HepG2 (cell line): ENCODE results near the gene RNASE8. TPM values are rescaled to one million over a fixed set of nuclear protein-coding genes. Genes with fewer than 3 reads are reported as not detected.

Source experiments
- ATAC-seq: fragments of 200-7000 bp; cut with Tn5 transposase; 3 replicates; pipeline ENCODE4 v1.9.1; 2020; ENCODE audit warnings: mild to moderate bottlenecking, moderate library complexity
- BruUV-seq: library from RNA; stranded (reverse); fragments of 400-500 nt; replicated peaks from 2 replicates; lab custom pipeline; 2021; lab: Mats Ljungman, UMichigan
- CTCF ChIA-PET: fragments of 300-600 bp; formaldehyde crosslinking; extraction: SDS; loops from one replicate; lab custom pipeline; 2021; ENCODE audit warnings: low total read pairs, inconsistent platforms, low intra/inter-chr PET ratio; lab: Yijun Ruan, JAX
- POLR2A ChIA-PET: fragments of 350-600 bp; sonication (Branson Sonifier 250); formaldehyde crosslinking; loops from one replicate; lab custom pipeline; 2020; ENCODE audit warnings: antibody characterized with exemption, inconsistent platforms; lab: Yijun Ruan, JAX
- DNase-seq: peaks from one replicate; pipeline ENCODE4 v3.0.0-alpha.2; 2015; ENCODE audit warnings: low spot score
- FAIRE-seq: peaks from 3 replicates; lab custom pipeline; 2011; peaks lifted over from hg19 to GRCh38; lab: Jason Lieb, UNC
- H2AFZ ChIP-seq: one replicate; pipeline ENCODE4 v1.6.1; 2011; ENCODE audit warnings: low read length, inconsistent platforms
- H3K27ac ChIP-seq: fragments of 300-600 bp; 3 replicates; pipeline ENCODE4 v1.8.0; 2011; ENCODE audit warnings: mixed run types, mild to moderate bottlenecking, mixed read lengths, low read length, inconsistent platforms; ENCODE audit not compliant: insufficient read depth; ENCODE audit errors: extremely low read length
- H3K27me3 ChIP-seq, 2 experiments: fragments of 200-600 bp in 1 of 2; 2 replicates in 1 of 2; 3 replicates in 1 of 2; pipeline versions ENCODE4 v1.6.0 to v1.8.0; 2011; ENCODE audit warnings: low read length in 2 of 2, mild to moderate bottlenecking in 2 of 2, moderate library complexity in 2 of 2, inconsistent platforms in 1 of 2; ENCODE audit not compliant: insufficient read depth in 2 of 2, control insufficient read depth in 1 of 2
- H3K36me3 ChIP-seq, 2 experiments: fragments of 200-600 bp in 1 of 2; replicated peaks in 1 of 2; 2 replicates in 1 of 2; 3 replicates in 1 of 2; pipeline versions ENCODE4 v1.5.1 to v1.8.0; 2011; ENCODE audit warnings: low read length in 2 of 2, inconsistent platforms in 1 of 2; ENCODE audit not compliant: insufficient read depth in 2 of 2, control insufficient read depth in 1 of 2
- H3K4me1 ChIP-seq: 2 replicates; pipeline ENCODE4 v1.5.1; 2012; ENCODE audit warnings: low read length, inconsistent platforms; ENCODE audit not compliant: insufficient read depth
- H3K4me2 ChIP-seq: 2 replicates; pipeline ENCODE4 v1.6.0; 2011; ENCODE audit warnings: low read depth, low read length, inconsistent platforms
- H3K4me3 ChIP-seq, 3 experiments: fragments of 200-600 bp in 1 of 3; sonication (generic), shearing (Covaris generic) in 1 of 3; replicated peaks in 1 of 3; 2 replicates each; pipeline ENCODE4 v1.5.1; 2011 to 2016; ENCODE audit warnings: low read length in 3 of 3, inconsistent platforms in 2 of 3, low read depth in 2 of 3, mild to moderate bottlenecking in 2 of 3, control low read depth in 1 of 3, mixed read lengths in 1 of 3; ENCODE audit not compliant: insufficient read depth in 1 of 3
- H3K79me2 ChIP-seq: one replicate; pipeline ENCODE4 v1.6.1; 2011; ENCODE audit warnings: low read length, inconsistent platforms; ENCODE audit not compliant: insufficient read depth
- H3K9ac ChIP-seq: 2 replicates; pipeline ENCODE4 v1.6.0; 2011; ENCODE audit warnings: mild to moderate bottlenecking, low read depth, low read length, inconsistent platforms; ENCODE audit not compliant: insufficient read depth
- H3K9me3 ChIP-seq: 2 replicates; pipeline ENCODE4 v1.5.1; 2012; ENCODE audit warnings: mild to moderate bottlenecking, low read length
- H4K20me1 ChIP-seq: 2 replicates; pipeline ENCODE4 v1.6.0; 2011; ENCODE audit warnings: inconsistent platforms, mild to moderate bottlenecking, low read length, moderate library complexity; ENCODE audit not compliant: insufficient read depth
- CHD4 ChIP-seq: fragments of 200-600 bp; sonication (generic); IDR thresholded peaks from 2 replicates; pipeline ENCODE4 v1.7.0; 2017; ENCODE audit warnings: mild to moderate bottlenecking, low read length, borderline replicate concordance
- DPF2 ChIP-seq: sonication (generic); formaldehyde crosslinking; IDR thresholded peaks from 2 replicates; pipeline ENCODE4 v1.4.0; 2020; ENCODE audit warnings: mild to moderate bottlenecking, low read depth, missing genetic modification reagents, borderline replicate concordance
- HNF4A ChIP-seq: sonication (generic); formaldehyde crosslinking; IDR thresholded peaks from 2 replicates; pipeline ENCODE4 v1.4.0; 2020; ENCODE audit warnings: missing genetic modification reagents
- NAIF1 ChIP-seq: sonication (generic); formaldehyde crosslinking; IDR thresholded peaks from 2 replicates; pipeline ENCODE4 v1.5.0; 2020; ENCODE audit warnings: mild to moderate bottlenecking, missing genetic modification reagents, borderline replicate concordance
- ZNF605 ChIP-seq: sonication (generic); formaldehyde crosslinking; IDR thresholded peaks from 2 replicates; pipeline ENCODE4 v1.8.0; 2022; ENCODE audit warnings: mild to moderate bottlenecking, missing genetic modification reagents
- ZNF615 ChIP-seq: sonication (generic); formaldehyde crosslinking; IDR thresholded peaks from 2 replicates; pipeline ENCODE4 v1.5.0; 2020; ENCODE audit warnings: mild to moderate bottlenecking, missing genetic modification reagents, borderline replicate concordance
- ZSCAN12 ChIP-seq: sonication (generic); formaldehyde crosslinking; IDR thresholded peaks from 2 replicates; pipeline ENCODE4 v1.9.0; 2021; ENCODE audit warnings: mild to moderate bottlenecking, missing genetic modification reagents
- WGBS: methylation state at CpG from one replicate; pipeline ENCODE4 v1.1.6; 2017; ENCODE audit warnings: low lambda C conversion rate; 5-methylcytosine and 5-hydroxymethylcytosine counted together
- in situ Hi-C: cut with HindIII; loops from 2 replicates; pipeline ENCODE4 v1.10.0; 2017; ENCODE audit warnings: low pct_unique_long_range_greater_than_20kb; ENCODE audit not compliant: extremely low pct_ligation_motif_present
- intact Hi-C: fragments of 100-400 bp; cut with micrococcal nuclease; formaldehyde crosslinking; loops from one replicate; pipeline ENCODE4 v1.10.0; 2022; ENCODE audit not compliant: unreplicated experiment
- polyA plus RNA-seq, 8 experiments: library from polyadenylated mRNA; depleted of rRNA in 3 of 8; stranded (reverse) in 7 of 8; unstranded in 1 of 8; fragments of >200 nt; fragmentation: Illumina TruSeq in 4 of 8; extraction: Trizol in 4 of 8; gene quantifications; 2 replicates each; pipeline versions ENCODE4 v1.2.1 to v1.2.3, GENCODE V29; 2011 to 2016; ENCODE audit warnings: low read depth in 4 of 8, missing spikeins in 1 of 8, mixed read lengths in 1 of 8; ENCODE audit not compliant: insufficient read depth in 1 of 8
- total RNA-seq, 5 experiments: library from RNA; depleted of rRNA; stranded (reverse); fragments of >200 nt; fragmentation: Illumina TruSeq; extraction: Trizol; gene quantifications; 2 replicates each; pipeline ENCODE4 v1.2.3, GENCODE V29; 2016; ENCODE audit warnings: low read depth in 1 of 5
- TF ChIP-seq, protein P1 (sequence below): sonication (generic); formaldehyde crosslinking; IDR thresholded peaks from 2 replicates; pipeline ENCODE4 v1.4.0; 2020; ENCODE audit warnings: mild to moderate bottlenecking, missing genetic modification reagents
- TF ChIP-seq, protein P2 (sequence below): sonication (generic); formaldehyde crosslinking; IDR thresholded peaks from 2 replicates; pipeline ENCODE4 v1.4.0; 2020; ENCODE audit warnings: missing genetic modification reagents

The RNASE8 gene
- total and polyA plus RNA-seq, 2 of the 13 experiments (the other 11 are each of a cell fraction or from before 2014, with no cell fraction given), result not detected

DNA sequence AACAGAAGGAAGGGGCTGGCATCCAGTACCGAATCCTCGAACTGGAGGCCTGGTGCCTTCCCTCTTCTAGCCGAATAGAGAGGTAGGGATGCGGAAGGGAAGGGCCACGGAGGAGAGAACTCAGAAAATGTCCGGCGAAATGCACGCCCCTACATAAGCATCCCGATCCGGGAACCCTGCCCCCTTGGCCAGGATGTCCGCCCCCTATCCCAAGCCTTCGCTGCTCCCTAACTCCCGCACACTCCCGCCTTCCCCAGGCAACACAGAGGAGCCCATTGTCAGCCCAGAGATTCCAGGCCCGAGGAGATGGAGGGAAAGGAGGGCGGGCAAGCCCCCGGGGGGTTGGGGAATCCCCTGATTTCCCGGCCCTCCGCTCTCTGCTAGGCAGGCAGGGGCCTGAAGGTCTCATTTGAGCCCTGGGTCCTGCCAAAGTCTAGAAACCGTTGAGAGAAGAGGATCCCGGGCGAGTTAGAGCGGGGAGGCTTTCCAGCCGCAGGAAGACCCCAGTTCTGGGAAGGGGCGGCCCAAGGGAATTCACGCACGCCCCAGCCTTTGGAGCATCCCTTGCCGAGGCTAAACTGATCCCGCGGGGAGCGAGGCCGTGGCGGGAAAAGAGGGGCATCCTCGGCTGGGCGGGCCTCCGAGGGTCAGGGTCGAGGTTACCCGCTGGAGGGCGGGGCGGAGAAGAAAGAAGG, 11.9 kb downstream of the RNASE8 start:
- Histone ChIP-seq H3K27me3 (peaks cover 0 to 7% of the 10 kb centered on the region in 2 experiments; a peak in 1 of 5 replicates), H4K20me1 (no peaks in the 10 kb centered on the region), H3K4me2 (peak overlapping the region; percentile 87), H3K27ac (peak overlapping the region; percentile 77), H3K79me2 (peaks cover 6% of the 10 kb centered on the region), H3K9ac (peak overlapping the region; percentile 80), H3K9me3 (no peaks in the 10 kb centered on the region), H3K4me1 (peaks cover 58% of the 10 kb centered on the region), H3K36me3 (peaks cover 5 to 13% of the 10 kb centered on the region in 2 experiments; a peak in 4 of 5 replicates), H3K4me3 (peak overlapping the region; percentile 86 to 90 (median 87)), H2AFZ (no peak overlapping the region)
- ATAC-seq, result peak; percentile 61
- FAIRE-seq, result no peak
- ChIA-PET POLR2A (interaction anchor here (1.1 to 6.7 kb wide), 21 partner anchors 8 to 386 kb away, joined by 4 to 141 read pairs (median 17); partner anchors contain the start of genes RNASE4, RNASE8, TMEM253 and ZNF219), CTCF (interaction anchor here (5.8 to 7.5 kb wide), 4 partner anchors 20 to 55 kb away, joined by 35 to 135 read pairs (median 60); no protein-coding TSS in a partner anchor)
- in situ Hi-C loops (loop anchor here (5.0 kb wide), 1 partner anchor 33 kb away; the partner anchor contains the start of gene TMEM253), intact Hi-C loops (loop anchor here (1.0 to 5.0 kb wide), 3 partner anchors 15 to 123 kb away; no protein-coding TSS in a partner anchor)
- no TSS peak for BruUV-seq
- WGBS, result 3% methylated on average over 39 of the region's 40 CpGs
- DNase-seq, result peak; percentile 85
- no peak for TF ChIP-seq NAIF1
- 0 out of 2 replicates have a peak, but pooled peaks have one; percentile 34 for TF ChIP-seq ZNF615 (CRISPR knock-in tag)
- TF ChIP-seq, protein P1, sequence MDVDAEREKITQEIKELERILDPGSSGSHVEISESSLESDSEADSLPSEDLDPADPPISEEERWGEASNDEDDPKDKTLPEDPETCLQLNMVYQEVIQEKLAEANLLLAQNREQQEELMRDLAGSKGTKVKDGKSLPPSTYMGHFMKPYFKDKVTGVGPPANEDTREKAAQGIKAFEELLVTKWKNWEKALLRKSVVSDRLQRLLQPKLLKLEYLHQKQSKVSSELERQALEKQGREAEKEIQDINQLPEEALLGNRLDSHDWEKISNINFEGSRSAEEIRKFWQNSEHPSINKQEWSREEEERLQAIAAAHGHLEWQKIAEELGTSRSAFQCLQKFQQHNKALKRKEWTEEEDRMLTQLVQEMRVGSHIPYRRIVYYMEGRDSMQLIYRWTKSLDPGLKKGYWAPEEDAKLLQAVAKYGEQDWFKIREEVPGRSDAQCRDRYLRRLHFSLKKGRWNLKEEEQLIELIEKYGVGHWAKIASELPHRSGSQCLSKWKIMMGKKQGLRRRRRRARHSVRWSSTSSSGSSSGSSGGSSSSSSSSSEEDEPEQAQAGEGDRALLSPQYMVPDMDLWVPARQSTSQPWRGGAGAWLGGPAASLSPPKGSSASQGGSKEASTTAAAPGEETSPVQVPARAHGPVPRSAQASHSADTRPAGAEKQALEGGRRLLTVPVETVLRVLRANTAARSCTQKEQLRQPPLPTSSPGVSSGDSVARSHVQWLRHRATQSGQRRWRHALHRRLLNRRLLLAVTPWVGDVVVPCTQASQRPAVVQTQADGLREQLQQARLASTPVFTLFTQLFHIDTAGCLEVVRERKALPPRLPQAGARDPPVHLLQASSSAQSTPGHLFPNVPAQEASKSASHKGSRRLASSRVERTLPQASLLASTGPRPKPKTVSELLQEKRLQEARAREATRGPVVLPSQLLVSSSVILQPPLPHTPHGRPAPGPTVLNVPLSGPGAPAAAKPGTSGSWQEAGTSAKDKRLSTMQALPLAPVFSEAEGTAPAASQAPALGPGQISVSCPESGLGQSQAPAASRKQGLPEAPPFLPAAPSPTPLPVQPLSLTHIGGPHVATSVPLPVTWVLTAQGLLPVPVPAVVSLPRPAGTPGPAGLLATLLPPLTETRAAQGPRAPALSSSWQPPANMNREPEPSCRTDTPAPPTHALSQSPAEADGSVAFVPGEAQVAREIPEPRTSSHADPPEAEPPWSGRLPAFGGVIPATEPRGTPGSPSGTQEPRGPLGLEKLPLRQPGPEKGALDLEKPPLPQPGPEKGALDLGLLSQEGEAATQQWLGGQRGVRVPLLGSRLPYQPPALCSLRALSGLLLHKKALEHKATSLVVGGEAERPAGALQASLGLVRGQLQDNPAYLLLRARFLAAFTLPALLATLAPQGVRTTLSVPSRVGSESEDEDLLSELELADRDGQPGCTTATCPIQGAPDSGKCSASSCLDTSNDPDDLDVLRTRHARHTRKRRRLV (CRISPR knock-in tag), result peak; percentile 82
- TF ChIP-seq HNF4A, result peak; percentile 50
- no peak for TF ChIP-seq CHD4
- TF ChIP-seq DPF2 (CRISPR knock-in tag), result peak; percentile 35; the same call in 1 of the 2 replicates
- TF ChIP-seq, protein P2, sequence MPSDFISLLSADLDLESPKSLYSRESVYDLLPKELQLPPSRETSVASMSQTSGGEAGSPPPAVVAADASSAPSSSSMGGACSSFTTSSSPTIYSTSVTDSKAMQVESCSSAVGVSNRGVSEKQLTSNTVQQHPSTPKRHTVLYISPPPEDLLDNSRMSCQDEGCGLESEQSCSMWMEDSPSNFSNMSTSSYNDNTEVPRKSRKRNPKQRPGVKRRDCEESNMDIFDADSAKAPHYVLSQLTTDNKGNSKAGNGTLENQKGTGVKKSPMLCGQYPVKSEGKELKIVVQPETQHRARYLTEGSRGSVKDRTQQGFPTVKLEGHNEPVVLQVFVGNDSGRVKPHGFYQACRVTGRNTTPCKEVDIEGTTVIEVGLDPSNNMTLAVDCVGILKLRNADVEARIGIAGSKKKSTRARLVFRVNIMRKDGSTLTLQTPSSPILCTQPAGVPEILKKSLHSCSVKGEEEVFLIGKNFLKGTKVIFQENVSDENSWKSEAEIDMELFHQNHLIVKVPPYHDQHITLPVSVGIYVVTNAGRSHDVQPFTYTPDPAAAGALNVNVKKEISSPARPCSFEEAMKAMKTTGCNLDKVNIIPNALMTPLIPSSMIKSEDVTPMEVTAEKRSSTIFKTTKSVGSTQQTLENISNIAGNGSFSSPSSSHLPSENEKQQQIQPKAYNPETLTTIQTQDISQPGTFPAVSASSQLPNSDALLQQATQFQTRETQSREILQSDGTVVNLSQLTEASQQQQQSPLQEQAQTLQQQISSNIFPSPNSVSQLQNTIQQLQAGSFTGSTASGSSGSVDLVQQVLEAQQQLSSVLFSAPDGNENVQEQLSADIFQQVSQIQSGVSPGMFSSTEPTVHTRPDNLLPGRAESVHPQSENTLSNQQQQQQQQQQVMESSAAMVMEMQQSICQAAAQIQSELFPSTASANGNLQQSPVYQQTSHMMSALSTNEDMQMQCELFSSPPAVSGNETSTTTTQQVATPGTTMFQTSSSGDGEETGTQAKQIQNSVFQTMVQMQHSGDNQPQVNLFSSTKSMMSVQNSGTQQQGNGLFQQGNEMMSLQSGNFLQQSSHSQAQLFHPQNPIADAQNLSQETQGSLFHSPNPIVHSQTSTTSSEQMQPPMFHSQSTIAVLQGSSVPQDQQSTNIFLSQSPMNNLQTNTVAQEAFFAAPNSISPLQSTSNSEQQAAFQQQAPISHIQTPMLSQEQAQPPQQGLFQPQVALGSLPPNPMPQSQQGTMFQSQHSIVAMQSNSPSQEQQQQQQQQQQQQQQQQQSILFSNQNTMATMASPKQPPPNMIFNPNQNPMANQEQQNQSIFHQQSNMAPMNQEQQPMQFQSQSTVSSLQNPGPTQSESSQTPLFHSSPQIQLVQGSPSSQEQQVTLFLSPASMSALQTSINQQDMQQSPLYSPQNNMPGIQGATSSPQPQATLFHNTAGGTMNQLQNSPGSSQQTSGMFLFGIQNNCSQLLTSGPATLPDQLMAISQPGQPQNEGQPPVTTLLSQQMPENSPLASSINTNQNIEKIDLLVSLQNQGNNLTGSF, result 0 out of 2 replicates have a peak, but pooled peaks have one; percentile 22
- peak; percentile 20; the same call in 1 of the 2 replicates for TF ChIP-seq ZSCAN12 (CRISPR knock-in tag)
- TF ChIP-seq ZNF605 (CRISPR knock-in tag), result peak; percentile 92; the same call in 1 of the 2 replicates
